Memory B cell (primary cell): ENCODE measurements around the gene ADK.

Experiments
- ATAC-seq: fragments of 150-1000 bp; cut with Tn5 transposase; 2 replicates; pipeline ENCODE4 v1.10.0; 2021; ENCODE audit warnings: low read depth, mild to moderate bottlenecking, moderate library complexity
- DNase-seq, 2 donors: peaks; one replicate each; pipeline ENCODE4 v3.0.0; 2022; ENCODE audit warnings: low spot score in 2 of 2
- H3K27ac Mint-ChIP-seq: one replicate; pipeline ENCODE4 v1.8.0; 2022; ENCODE audit warnings: mild to moderate bottlenecking, moderate library complexity, mixed read lengths
- H3K27me3 Mint-ChIP-seq: one replicate; pipeline ENCODE4 v1.8.0; 2022; ENCODE audit warnings: mixed read lengths
- H3K36me3 Mint-ChIP-seq: one replicate; pipeline ENCODE4 v1.8.0; 2022; ENCODE audit warnings: mild to moderate bottlenecking, mixed read lengths
- H3K4me1 Mint-ChIP-seq: one replicate; pipeline ENCODE4 v1.8.0; 2022; ENCODE audit warnings: mixed read lengths
- H3K4me3 Mint-ChIP-seq: one replicate; pipeline ENCODE4 v1.8.0; 2022; ENCODE audit warnings: mild to moderate bottlenecking, moderate library complexity, mixed read lengths
- H3K9me3 Mint-ChIP-seq: one replicate; pipeline ENCODE4 v1.8.0; 2022; ENCODE audit warnings: mixed read lengths

The ADK gene

GRCh38 chr10:74153676-74154075 lies 2.7 kb downstream of the ADK start:
- H3K4me1 Mint-ChIP-seq, result peaks cover 37% of the 10 kb centered on the region
- H3K9me3 Mint-ChIP-seq, result no peaks in the 10 kb centered on the region
- no peaks in the 10 kb centered on the region for H3K27me3 Mint-ChIP-seq
- H3K27ac Mint-ChIP-seq, result no peak overlapping the region
- ATAC-seq (no peak), DNase-seq (no peak)
- no peaks in the 10 kb centered on the region for H3K36me3 Mint-ChIP-seq
- no peak overlapping the region for H3K4me3 Mint-ChIP-seq

GRCh38 chr10:74156919-74157289 lies 5.9 kb downstream of the ADK start:
- ATAC-seq (peak; percentile 76), DNase-seq (no peak)
- H3K27me3 Mint-ChIP-seq, result no peaks in the 10 kb centered on the region
- H3K27ac Mint-ChIP-seq, result peak overlapping the region; percentile 62
- no peaks in the 10 kb centered on the region for H3K36me3 Mint-ChIP-seq
- no peaks in the 10 kb centered on the region for H3K9me3 Mint-ChIP-seq
- H3K4me3 Mint-ChIP-seq, result peak overlapping the region; percentile 35
- H3K4me1 Mint-ChIP-seq, result peaks cover 47% of the 10 kb centered on the region

GRCh38 chr10:74160013-74160412 lies 9.0 kb downstream of the ADK start:
- no peak for ATAC-seq
- peaks cover 1% of the 10 kb centered on the region for H3K9me3 Mint-ChIP-seq
- H3K36me3 Mint-ChIP-seq, result peaks cover 3% of the 10 kb centered on the region
- peaks cover 38% of the 10 kb centered on the region for H3K4me1 Mint-ChIP-seq
- no peak for DNase-seq
- no peak overlapping the region for H3K4me3 Mint-ChIP-seq
- no peaks in the 10 kb centered on the region for H3K27me3 Mint-ChIP-seq
- H3K27ac Mint-ChIP-seq, result no peak overlapping the region

GRCh38 chr10:74163319-74164068 lies 12.5 kb downstream of the ADK start:
- Mint-ChIP-seq H3K27me3 (no peaks in the 10 kb centered on the region), H3K27ac (peak overlapping the region; percentile 89), H3K4me1 (peaks cover 38% of the 10 kb centered on the region), H3K9me3 (peaks cover 1% of the 10 kb centered on the region), H3K4me3 (peak overlapping the region; percentile 46), H3K36me3 (peaks cover 3% of the 10 kb centered on the region)
- DNase-seq, result no peak
- no peak for ATAC-seq

GRCh38 chr10:74164716-74165529 lies 13.9 kb downstream of the ADK start:
- Mint-ChIP-seq H3K36me3 (peaks cover 3% of the 10 kb centered on the region), H3K4me1 (peaks cover 34% of the 10 kb centered on the region), H3K27ac (peak overlapping the region; percentile 90), H3K27me3 (no peaks in the 10 kb centered on the region), H3K4me3 (peak overlapping the region; percentile 17), H3K9me3 (peaks cover 1% of the 10 kb centered on the region)
- no peak for ATAC-seq
- no peak for DNase-seq

GRCh38 chr10:74165530-74165901 lies 14.5 kb downstream of the ADK start:
- ATAC-seq, result no peak
- DNase-seq, result no peak
- Mint-ChIP-seq H3K27me3 (no peaks in the 10 kb centered on the region), H3K9me3 (peaks cover 1% of the 10 kb centered on the region), H3K27ac (peak overlapping the region; percentile 90), H3K4me3 (no peak overlapping the region), H3K36me3 (peaks cover 3% of the 10 kb centered on the region), H3K4me1 (peaks cover 31% of the 10 kb centered on the region)

GRCh38 chr10:74167443-74167842 lies 16.4 kb downstream of the ADK start:
- Mint-ChIP-seq H3K27ac (peak overlapping the region; percentile 87), H3K27me3 (no peaks in the 10 kb centered on the region), H3K4me1 (peaks cover 27% of the 10 kb centered on the region), H3K36me3 (peaks cover under 1% of the 10 kb centered on the region), H3K9me3 (no peaks in the 10 kb centered on the region), H3K4me3 (peak overlapping the region; percentile 2)
- no peak for DNase-seq
- ATAC-seq, result no peak

GRCh38 chr10:74171625-74172024 lies 20.6 kb downstream of the ADK start:
- Mint-ChIP-seq H3K36me3 (no peaks in the 10 kb centered on the region), H3K4me1 (peaks cover 17% of the 10 kb centered on the region), H3K4me3 (no peak overlapping the region), H3K27ac (peak overlapping the region; percentile 82), H3K9me3 (no peaks in the 10 kb centered on the region), H3K27me3 (no peaks in the 10 kb centered on the region)
- no peak for DNase-seq
- ATAC-seq, result no peak

GRCh38 chr10:74174521-74174920 lies 23.5 kb downstream of the ADK start:
- no peak for DNase-seq
- no peak for ATAC-seq
- no peaks in the 10 kb centered on the region for H3K27me3 Mint-ChIP-seq
- peaks cover 22% of the 10 kb centered on the region for H3K4me1 Mint-ChIP-seq
- no peak overlapping the region for H3K4me3 Mint-ChIP-seq
- H3K36me3 Mint-ChIP-seq, result no peaks in the 10 kb centered on the region
- peak overlapping the region; percentile 17 for H3K27ac Mint-ChIP-seq
- H3K9me3 Mint-ChIP-seq, result no peaks in the 10 kb centered on the region

GRCh38 chr10:74175510-74176379 lies 24.7 kb downstream of the ADK start:
- no peak for ATAC-seq
- Mint-ChIP-seq H3K27me3 (no peaks in the 10 kb centered on the region), H3K36me3 (no peaks in the 10 kb centered on the region), H3K9me3 (no peaks in the 10 kb centered on the region), H3K4me1 (peaks cover 25% of the 10 kb centered on the region), H3K4me3 (peak overlapping the region; percentile 95), H3K27ac (peak overlapping the region; percentile 96)
- DNase-seq, result no peak

- peak overlapping the region; percentile 95 for H3K4me3 Mint-ChIP-seq
- peak; percentile 89 for ATAC-seq
- DNase-seq, result peak; percentile 90 to 93
- H3K4me1 Mint-ChIP-seq, result peaks cover 29% of the 10 kb centered on the region
- H3K36me3 Mint-ChIP-seq, result no peaks in the 10 kb centered on the region
- H3K27ac Mint-ChIP-seq, result peak overlapping the region; percentile 96
- no peaks in the 10 kb centered on the region for H3K9me3 Mint-ChIP-seq
- no peaks in the 10 kb centered on the region for H3K27me3 Mint-ChIP-seq
These were observed 25.5 kb downstream of the ADK start for GRCh38 chr10:74176380-74177139.

- DNase-seq, result no peak
- Mint-ChIP-seq H3K36me3 (no peaks in the 10 kb centered on the region), H3K27me3 (no peaks in the 10 kb centered on the region), H3K9me3 (no peaks in the 10 kb centered on the region), H3K4me1 (peaks cover 31% of the 10 kb centered on the region), H3K4me3 (peak overlapping the region; percentile 95), H3K27ac (peak overlapping the region; percentile 96)
- no peak for ATAC-seq
These were observed 26.2 kb downstream of the ADK start for GRCh38 chr10:74177140-74177677.
